DOHH2 (cell line): Measurements from ENCODE around the gene LPAR2.

Experiments
- H3F3A ChIP-seq: fragments of 200-600 bp; sonication (generic), shearing (Covaris generic); 2 replicates; pipeline ENCODE4 v1.6.0; 2016; ENCODE audit warnings: antibody characterized with exemption, mild to moderate bottlenecking; ENCODE audit not compliant: control insufficient read depth, insufficient read depth
- H3K27ac ChIP-seq: fragments of 200-600 bp; sonication (generic); 2 replicates; pipeline ENCODE4 v1.5.1; 2014; ENCODE audit warnings: low read depth, mild to moderate bottlenecking, low read length, moderate library complexity
- H3K27me3 ChIP-seq: fragments of 200-600 bp; sonication (generic); 2 replicates; pipeline ENCODE4 v1.6.1; 2014; ENCODE audit warnings: mild to moderate bottlenecking, low read length, mixed read lengths; ENCODE audit not compliant: control insufficient read depth
- H3K36me3 ChIP-seq: fragments of 200-600 bp; sonication (generic); 2 replicates; pipeline ENCODE4 v1.6.1; 2014; ENCODE audit warnings: mild to moderate bottlenecking, low read length, moderate library complexity, mixed read lengths; ENCODE audit not compliant: control insufficient read depth
- H3K4me1 ChIP-seq: fragments of 200-600 bp; sonication (generic); 2 replicates; pipeline ENCODE4 v1.6.1; 2014; ENCODE audit warnings: mild to moderate bottlenecking, low read length, mixed read lengths; ENCODE audit not compliant: control insufficient read depth
- H3K4me2 ChIP-seq: fragments of 200-600 bp; sonication (generic); 2 replicates; pipeline ENCODE4 v1.6.0; 2014; ENCODE audit warnings: mild to moderate bottlenecking, low read length, moderate library complexity
- H3K4me3 ChIP-seq: fragments of 200-600 bp; sonication (generic); 2 replicates; pipeline ENCODE4 v1.5.1; 2014; ENCODE audit warnings: mild to moderate bottlenecking, low read length, mixed read lengths
- H3K79me2 ChIP-seq: fragments of 200-600 bp; sonication (generic); 2 replicates; pipeline ENCODE4 v1.6.1; 2014; ENCODE audit warnings: mild to moderate bottlenecking, low read length, mixed read lengths; ENCODE audit not compliant: control insufficient read depth
- H3K9me2 ChIP-seq: fragments of 200-600 bp; sonication (generic); replicated peaks from 2 replicates; pipeline ENCODE4 v1.6.1; 2014; ENCODE audit warnings: mild to moderate bottlenecking, low read length, mixed read lengths; ENCODE audit not compliant: control insufficient read depth
- H3K9me3 ChIP-seq: fragments of 200-600 bp; sonication (generic); 2 replicates; pipeline ENCODE4 v1.6.1; 2014; ENCODE audit warnings: antibody characterized with exemption, low read length, mixed read lengths; ENCODE audit not compliant: control insufficient read depth, insufficient read depth
- H4K20me1 ChIP-seq: fragments of 200-600 bp; sonication (generic); 2 replicates; pipeline ENCODE4 v1.6.0; 2014; ENCODE audit warnings: low read depth, mild to moderate bottlenecking, antibody characterized with exemption, low read length, moderate library complexity; ENCODE audit not compliant: control insufficient read depth, insufficient read depth
- EZH2phosphoT487 ChIP-seq: fragments of 200-600 bp; sonication (generic); IDR thresholded peaks from 2 replicates; pipeline ENCODE4 v1.6.1; 2017; ENCODE audit warnings: borderline replicate concordance, mild to moderate bottlenecking, antibody characterized with exemption, low read length, moderate library complexity, mixed read lengths
- TF ChIP-seq, protein P1 (sequence below): fragments of 200-600 bp; sonication (generic); IDR thresholded peaks from one replicate; pipeline ENCODE4 v1.5.1; 2014; ENCODE audit warnings: antibody characterized with exemption, mild to moderate bottlenecking, low read depth, low read length; ENCODE audit not compliant: poor library complexity, severe bottlenecking

LPAR2 gene

GRCh38 chr19:19581391-19581790 is 46.6 kb downstream of the LPAR2 start:
- TF ChIP-seq, protein P1, sequence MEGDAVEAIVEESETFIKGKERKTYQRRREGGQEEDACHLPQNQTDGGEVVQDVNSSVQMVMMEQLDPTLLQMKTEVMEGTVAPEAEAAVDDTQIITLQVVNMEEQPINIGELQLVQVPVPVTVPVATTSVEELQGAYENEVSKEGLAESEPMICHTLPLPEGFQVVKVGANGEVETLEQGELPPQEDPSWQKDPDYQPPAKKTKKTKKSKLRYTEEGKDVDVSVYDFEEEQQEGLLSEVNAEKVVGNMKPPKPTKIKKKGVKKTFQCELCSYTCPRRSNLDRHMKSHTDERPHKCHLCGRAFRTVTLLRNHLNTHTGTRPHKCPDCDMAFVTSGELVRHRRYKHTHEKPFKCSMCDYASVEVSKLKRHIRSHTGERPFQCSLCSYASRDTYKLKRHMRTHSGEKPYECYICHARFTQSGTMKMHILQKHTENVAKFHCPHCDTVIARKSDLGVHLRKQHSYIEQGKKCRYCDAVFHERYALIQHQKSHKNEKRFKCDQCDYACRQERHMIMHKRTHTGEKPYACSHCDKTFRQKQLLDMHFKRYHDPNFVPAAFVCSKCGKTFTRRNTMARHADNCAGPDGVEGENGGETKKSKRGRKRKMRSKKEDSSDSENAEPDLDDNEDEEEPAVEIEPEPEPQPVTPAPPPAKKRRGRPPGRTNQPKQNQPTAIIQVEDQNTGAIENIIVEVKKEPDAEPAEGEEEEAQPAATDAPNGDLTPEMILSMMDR, result no peak
- TF ChIP-seq EZH2phosphoT487, result no peak
- Histone ChIP-seq H3F3A (no peaks in the 10 kb centered on the region), H3K27ac (no peak overlapping the region), H3K4me3 (no peak overlapping the region), H3K79me2 (no peaks in the 10 kb centered on the region), H3K27me3 (no peaks in the 10 kb centered on the region), H3K36me3 (no peaks in the 10 kb centered on the region), H3K4me1 (no peaks in the 10 kb centered on the region), H3K4me2 (no peak overlapping the region), H3K9me2 (no peaks in the 10 kb centered on the region), H3K9me3 (no peaks in the 10 kb centered on the region), H4K20me1 (no peaks in the 10 kb centered on the region)

DNA sequence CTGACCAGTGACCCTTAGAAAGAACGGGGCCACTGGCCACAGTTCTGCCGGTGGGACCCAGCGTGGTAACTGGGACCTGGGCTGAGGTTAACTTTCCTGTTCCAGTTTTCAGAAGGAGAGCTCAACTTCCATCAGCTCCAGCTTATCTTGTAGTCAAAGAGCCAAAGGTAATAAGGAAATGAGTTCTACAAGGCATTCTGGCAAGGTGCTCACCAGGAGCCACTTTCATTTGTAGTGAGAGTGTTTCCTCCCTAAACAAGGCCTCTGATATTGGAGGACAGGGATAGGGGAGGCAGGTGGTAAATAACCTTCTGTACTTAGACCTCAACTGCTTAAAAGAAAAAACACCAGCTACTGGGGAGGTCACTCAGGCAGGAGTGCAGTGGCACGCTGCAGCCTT is 47.6 kb downstream of the LPAR2 start:
- no peak overlapping the region for H3K27ac ChIP-seq
- H3K79me2 ChIP-seq, result no peaks in the 10 kb centered on the region
- no peak overlapping the region for H3K4me2 ChIP-seq
- no peak overlapping the region for H3K4me3 ChIP-seq
- no peaks in the 10 kb centered on the region for H3K36me3 ChIP-seq
- no peaks in the 10 kb centered on the region for H4K20me1 ChIP-seq
- no peaks in the 10 kb centered on the region for H3F3A ChIP-seq
- no peaks in the 10 kb centered on the region for H3K9me2 ChIP-seq
- no peak for TF ChIP-seq EZH2phosphoT487
- TF ChIP-seq, protein P1, result no peak
- no peaks in the 10 kb centered on the region for H3K27me3 ChIP-seq
- no peaks in the 10 kb centered on the region for H3K4me1 ChIP-seq
- H3K9me3 ChIP-seq, result no peaks in the 10 kb centered on the region

- H3F3A ChIP-seq, result no peaks in the 10 kb centered on the region
- H3K27me3 ChIP-seq, result no peaks in the 10 kb centered on the region
- H3K79me2 ChIP-seq, result no peaks in the 10 kb centered on the region
- no peaks in the 10 kb centered on the region for H4K20me1 ChIP-seq
- no peak for TF ChIP-seq EZH2phosphoT487
- TF ChIP-seq, protein P1, result no peak
- no peaks in the 10 kb centered on the region for H3K9me2 ChIP-seq
- no peaks in the 10 kb centered on the region for H3K36me3 ChIP-seq
- no peaks in the 10 kb centered on the region for H3K9me3 ChIP-seq
- no peak overlapping the region for H3K27ac ChIP-seq
- H3K4me1 ChIP-seq, result no peaks in the 10 kb centered on the region
- H3K4me2 ChIP-seq, result no peak overlapping the region
- no peak overlapping the region for H3K4me3 ChIP-seq
Measured at GRCh38 chr19:19579533-19580361, 48.3 kb downstream of the LPAR2 start.
